ENCODE results near the gene XRN2. TPM values are rescaled to one million over a fixed set of nuclear protein-coding genes. Genes with fewer than 3 reads are reported as not detected.
"Not testable (repeated sequence)": the region's sequence is repeated elsewhere in the genome, so short reads cannot be mapped to it uniquely, and the experiment has no call there.

The XRN2 gene
- total RNA-seq, 1 donor from 2014 or later, result 76.4 TPM

DNA sequence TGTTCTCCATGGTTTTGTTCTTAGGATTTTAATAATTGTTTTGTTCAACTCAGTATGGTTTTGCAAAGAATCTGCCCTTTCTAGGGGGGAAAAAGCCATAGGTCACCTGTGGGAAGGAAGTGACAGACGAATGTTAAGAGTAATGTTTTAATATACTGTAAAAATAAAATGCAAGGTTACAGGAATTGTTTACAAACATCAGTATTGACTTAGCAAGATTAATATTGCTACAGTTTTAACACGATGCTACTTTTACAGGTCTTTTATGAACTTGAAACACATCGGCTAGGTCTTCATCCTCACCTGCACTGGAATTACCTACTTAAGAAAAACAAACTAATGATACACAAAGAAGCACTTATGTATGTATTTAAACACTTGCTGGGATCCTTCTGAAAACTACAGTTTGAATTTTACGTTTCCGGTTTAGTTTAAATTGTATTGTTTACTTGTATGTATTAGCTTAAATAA lies 95.9 kb downstream of the XRN2 start:
- Mint-ChIP-seq H3K36me3 (ENCODE audit: low read depth, unreplicated experiment) (no peaks in the 10 kb centered on the region), H3K4me1 (ENCODE audit: unreplicated experiment) (peaks cover 2% of the 10 kb centered on the region), H3K4me3 (ENCODE audit: unreplicated experiment) (no peak overlapping the region), H3K9me3 (ENCODE audit: unreplicated experiment) (no peaks in the 10 kb centered on the region), H3K27me3 (ENCODE audit: unreplicated experiment) (peaks cover 9% of the 10 kb centered on the region), H3K27ac (ENCODE audit: unreplicated experiment) (no peak overlapping the region)
- DNase-seq (ENCODE audit: low spot score), result no peak
- TF ChIP-seq, protein P1, sequence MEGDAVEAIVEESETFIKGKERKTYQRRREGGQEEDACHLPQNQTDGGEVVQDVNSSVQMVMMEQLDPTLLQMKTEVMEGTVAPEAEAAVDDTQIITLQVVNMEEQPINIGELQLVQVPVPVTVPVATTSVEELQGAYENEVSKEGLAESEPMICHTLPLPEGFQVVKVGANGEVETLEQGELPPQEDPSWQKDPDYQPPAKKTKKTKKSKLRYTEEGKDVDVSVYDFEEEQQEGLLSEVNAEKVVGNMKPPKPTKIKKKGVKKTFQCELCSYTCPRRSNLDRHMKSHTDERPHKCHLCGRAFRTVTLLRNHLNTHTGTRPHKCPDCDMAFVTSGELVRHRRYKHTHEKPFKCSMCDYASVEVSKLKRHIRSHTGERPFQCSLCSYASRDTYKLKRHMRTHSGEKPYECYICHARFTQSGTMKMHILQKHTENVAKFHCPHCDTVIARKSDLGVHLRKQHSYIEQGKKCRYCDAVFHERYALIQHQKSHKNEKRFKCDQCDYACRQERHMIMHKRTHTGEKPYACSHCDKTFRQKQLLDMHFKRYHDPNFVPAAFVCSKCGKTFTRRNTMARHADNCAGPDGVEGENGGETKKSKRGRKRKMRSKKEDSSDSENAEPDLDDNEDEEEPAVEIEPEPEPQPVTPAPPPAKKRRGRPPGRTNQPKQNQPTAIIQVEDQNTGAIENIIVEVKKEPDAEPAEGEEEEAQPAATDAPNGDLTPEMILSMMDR (IDR thresholded peaks at IDR 0.05; ENCODE audit: unreplicated experiment), result no peak

DNA sequence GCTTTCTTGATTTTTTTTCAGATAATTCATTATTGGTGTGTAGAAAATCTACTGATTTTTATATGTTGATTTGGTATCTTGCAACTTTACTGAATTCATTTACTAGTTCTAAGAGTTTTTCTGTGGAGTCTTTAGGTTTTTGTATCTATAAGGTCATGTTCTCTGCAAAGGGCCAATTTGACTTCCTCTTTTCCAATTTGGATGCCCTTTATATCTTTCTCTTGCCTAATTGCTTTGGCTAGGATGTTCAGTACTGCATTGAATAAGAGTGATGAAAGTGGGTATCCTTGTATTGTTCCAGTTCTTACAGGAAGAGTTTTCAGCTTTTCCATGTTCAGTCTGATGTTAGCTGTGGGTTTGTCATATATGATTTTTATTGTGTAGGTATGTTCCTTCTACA lies 108.6 kb downstream of the XRN2 start:
- TF ChIP-seq, protein P1 (IDR thresholded peaks at IDR 0.05; ENCODE audit: unreplicated experiment), result no peak
- H3K4me1 Mint-ChIP-seq (ENCODE audit: unreplicated experiment), result no peaks in the 10 kb centered on the region
- H3K27ac Mint-ChIP-seq (ENCODE audit: unreplicated experiment), result no peak overlapping the region
- no peaks in the 10 kb centered on the region for H3K27me3 Mint-ChIP-seq (ENCODE audit: unreplicated experiment)
- no peak for DNase-seq (ENCODE audit: low spot score)
- H3K36me3 Mint-ChIP-seq (ENCODE audit: low read depth, unreplicated experiment), result no peaks in the 10 kb centered on the region
- H3K9me3 Mint-ChIP-seq (ENCODE audit: unreplicated experiment), result no peaks in the 10 kb centered on the region
- no peak overlapping the region for H3K4me3 Mint-ChIP-seq (ENCODE audit: unreplicated experiment)

DNA sequence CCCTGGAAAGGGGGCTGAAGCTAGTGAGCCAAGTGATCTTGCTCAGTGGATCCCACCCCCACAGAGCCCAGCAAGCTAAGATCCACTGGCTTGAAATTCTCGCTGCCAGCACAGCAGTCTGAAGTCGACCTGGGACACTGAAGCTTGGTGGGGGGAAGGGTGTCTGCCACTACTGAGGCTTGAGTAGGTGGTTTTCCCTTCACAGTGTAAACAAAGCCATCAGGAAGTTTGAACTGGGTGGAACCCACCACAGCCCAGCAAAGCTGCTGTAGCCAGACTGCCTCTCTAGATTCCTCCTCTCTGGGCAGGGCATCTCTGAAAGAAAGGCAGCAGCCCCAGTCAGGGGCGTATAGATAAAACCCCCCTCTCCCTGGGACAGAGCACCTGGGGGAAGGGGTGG lies 110.9 kb downstream of the XRN2 start:
- not testable (repeated sequence) for H3K4me3 Mint-ChIP-seq (ENCODE audit: unreplicated experiment); DNase-seq (ENCODE audit: low spot score); H3K27ac Mint-ChIP-seq (ENCODE audit: unreplicated experiment); H3K9me3 Mint-ChIP-seq (ENCODE audit: unreplicated experiment); H3K36me3 Mint-ChIP-seq (ENCODE audit: low read depth, unreplicated experiment); H3K4me1 Mint-ChIP-seq (ENCODE audit: unreplicated experiment); H3K27me3 Mint-ChIP-seq (ENCODE audit: unreplicated experiment)

DNA sequence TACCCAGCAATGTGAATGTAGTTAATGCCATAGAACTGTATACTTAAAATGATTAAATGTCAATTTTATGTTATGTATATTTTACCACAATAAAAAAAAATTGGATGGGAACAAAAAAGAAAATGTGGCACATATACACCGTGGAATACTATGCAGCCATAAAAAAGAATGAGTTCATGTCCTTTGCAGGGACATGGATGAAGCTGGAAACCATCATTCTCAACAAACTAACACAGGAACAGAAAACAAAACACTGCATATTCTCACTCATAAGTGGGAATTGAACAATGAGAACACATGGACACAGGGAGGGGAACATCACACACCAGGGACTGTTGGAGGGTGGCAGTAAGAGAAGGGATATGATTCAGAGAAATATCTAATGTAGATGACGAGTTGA lies 116.0 kb downstream of the XRN2 start:
- H3K9me3 Mint-ChIP-seq (ENCODE audit: unreplicated experiment); DNase-seq (ENCODE audit: low spot score); H3K4me3 Mint-ChIP-seq (ENCODE audit: unreplicated experiment); H3K27me3 Mint-ChIP-seq (ENCODE audit: unreplicated experiment); H3K27ac Mint-ChIP-seq (ENCODE audit: unreplicated experiment); H3K36me3 Mint-ChIP-seq (ENCODE audit: low read depth, unreplicated experiment); H3K4me1 Mint-ChIP-seq (ENCODE audit: unreplicated experiment): not testable (repeated sequence)

DNA sequence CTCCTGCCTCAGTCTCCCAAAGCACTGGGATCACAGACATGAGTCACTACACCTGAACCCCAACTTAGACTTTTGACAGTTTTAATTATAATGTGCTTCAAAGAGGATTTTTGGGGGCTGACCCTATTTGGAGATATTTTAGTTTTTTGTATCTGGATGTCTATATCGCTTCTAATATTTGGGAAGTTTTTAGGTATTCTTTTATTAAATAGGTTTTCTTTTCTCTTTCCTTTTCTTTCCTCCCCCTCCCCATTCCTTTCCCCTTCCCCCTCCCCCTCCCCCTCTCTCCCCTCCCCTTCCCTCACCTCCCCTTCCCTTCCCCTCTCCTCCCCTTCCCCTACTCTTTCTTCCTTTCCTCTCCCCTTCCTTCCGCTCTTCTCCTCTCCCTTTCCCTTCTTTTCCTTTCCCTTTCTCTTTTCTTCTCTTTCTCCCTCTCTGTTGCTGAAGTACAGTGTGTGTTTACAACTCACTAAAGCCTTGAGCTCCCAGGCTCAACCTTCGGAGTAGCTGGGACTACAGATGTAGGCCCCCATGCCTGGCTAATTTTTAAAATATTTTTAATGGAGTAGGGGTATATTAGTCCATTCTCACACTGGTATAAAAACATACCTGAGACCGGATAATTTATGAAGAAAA lies 118.6 kb downstream of the XRN2 start:
- H3K36me3 Mint-ChIP-seq (ENCODE audit: low read depth, unreplicated experiment), result no peaks in the 10 kb centered on the region
- no peaks in the 10 kb centered on the region for H3K27me3 Mint-ChIP-seq (ENCODE audit: unreplicated experiment)
- H3K9me3 Mint-ChIP-seq (ENCODE audit: unreplicated experiment), result peaks cover 6% of the 10 kb centered on the region
- DNase-seq (ENCODE audit: low spot score), result no peak
- TF ChIP-seq, protein P1 (IDR thresholded peaks at IDR 0.05; ENCODE audit: unreplicated experiment), result no peak
- no peak overlapping the region for H3K27ac Mint-ChIP-seq (ENCODE audit: unreplicated experiment)
- no peak overlapping the region for H3K4me3 Mint-ChIP-seq (ENCODE audit: unreplicated experiment)
- no peaks in the 10 kb centered on the region for H3K4me1 Mint-ChIP-seq (ENCODE audit: unreplicated experiment)

DNA sequence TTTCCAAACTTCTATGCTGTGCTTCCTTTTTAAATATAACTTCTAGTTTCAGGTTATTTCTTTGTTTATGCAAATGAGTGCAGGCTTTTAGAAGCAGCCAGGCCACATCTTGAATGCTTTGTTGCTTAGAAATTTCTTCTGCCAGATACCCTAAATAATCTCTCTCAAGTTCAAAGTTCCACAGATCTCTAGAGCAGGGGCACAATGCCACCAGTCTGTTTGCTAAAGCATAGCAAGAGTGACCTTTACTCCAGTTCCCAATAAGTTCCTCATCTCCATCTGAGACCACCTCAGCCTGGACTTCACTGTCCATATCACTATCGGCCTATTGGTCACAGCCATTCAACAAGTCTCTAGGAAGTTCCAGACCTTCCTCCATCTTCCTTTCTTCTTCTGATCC lies 120.6 kb downstream of the XRN2 start:
- not testable (repeated sequence) for H3K36me3 Mint-ChIP-seq (ENCODE audit: low read depth, unreplicated experiment); H3K4me1 Mint-ChIP-seq (ENCODE audit: unreplicated experiment); H3K4me3 Mint-ChIP-seq (ENCODE audit: unreplicated experiment); DNase-seq (ENCODE audit: low spot score); H3K9me3 Mint-ChIP-seq (ENCODE audit: unreplicated experiment); H3K27me3 Mint-ChIP-seq (ENCODE audit: unreplicated experiment); H3K27ac Mint-ChIP-seq (ENCODE audit: unreplicated experiment)
